Measurements from ENCODE around the gene LTBP3. TPM values are rescaled to one million over a fixed set of nuclear protein-coding genes. Genes with fewer than 3 reads are reported as not detected.

The LTBP3 gene
- total and polyA plus RNA-seq, 9 of the 15 experiments (the other 6 are each of a cell fraction or from before 2014, with no cell fraction given): 0.06 to 20.5 (median 4.8) TPM

GRCh38 chr11:65489706-65490320, 68.3 kb downstream of the LTBP3 start:
- ATAC-seq: no peak
- H3K27ac ChIP-seq (ENCODE audit: extremely low read depth, low read depth, low read length): peak overlapping the region; percentile 54; the same call in 2 of the 3 replicates
- peaks cover 71 to 86% of the 10 kb centered on the region in 2 experiments for H3K4me1 ChIP-seq (replicated peaks in 1 of 2; ENCODE audit: control insufficient read depth in 2 of 2, insufficient read depth in 2 of 2, low read length in 2 of 2)

More at GRCh38 chr11:65489706-65490320, 68.3 kb downstream of the LTBP3 start:
- CTCF ChIA-PET (ENCODE audit: low intra/inter-chr PET ratio): no interaction called here
- Histone ChIP-seq H3K9me1 (ENCODE audit: control insufficient read depth, insufficient read depth, low read length) (peaks cover 6% of the 10 kb centered on the region), H3K9ac (ENCODE audit: insufficient read depth in 1 of 2, low read depth in 2 of 2, low read length in 2 of 2) (peak overlapping the region; percentile 52 to 85; a peak in 2 of 4 replicates), H3K4me3 (no peak overlapping the region), H3K79me2 (ENCODE audit: control insufficient read depth, insufficient read depth, low read length) (peaks cover 39% of the 10 kb centered on the region), H4K20me1 (replicated peaks; ENCODE audit: control insufficient read depth, insufficient read depth, low read length) (no peaks in the 10 kb centered on the region), H3K36me3 (ENCODE audit: control insufficient read depth, insufficient read depth, low read length) (no peaks in the 10 kb centered on the region), H3K4me2 (ENCODE audit: insufficient read depth, low read length) (peak overlapping the region; percentile 34), H2AFZ (ENCODE audit: low read depth, low read length) (peak overlapping the region; percentile 76), H3K27me3 (ENCODE audit: control insufficient read depth in 2 of 2, insufficient read depth in 2 of 2, low read length in 2 of 2) (no peaks in the 10 kb centered on the region), H3K9me3 (replicated peaks; ENCODE audit: control insufficient read depth, insufficient read depth, low read depth, low read length) (no peaks in the 10 kb centered on the region)
- in situ Hi-C loops (cut with MboI) (no loop called here), intact Hi-C loops (cut with micrococcal nuclease) (no loop called here)
- DNase-seq (ENCODE audit: extremely low read depth in 1 of 4, low spot score in 3 of 4) (peak in 1 of 4 experiments; percentile 26), FAIRE-seq (no peak)
- POLR2A ChIA-PET: interaction anchor here (0.6 to 27.6 kb wide), 5 partner anchors 13 to 1135 kb away, joined by 3 to 2118 read pairs (median 704); partner anchors contain the start of genes MALAT1 and NEAT1
- WGBS (ENCODE audit: insufficient coverage, low coverage, missing lambda C conversion rate): 44% methylated on average over 8 of the region's 8 CpGs
- TF ChIP-seq TCF15 (CRISPR knock-in tag; IDR thresholded peaks at IDR 0.05): no peak
- TF ChIP-seq ZNF592 (IDR thresholded peaks at IDR 0.05): 0 out of 2 replicates have a peak, but pooled peaks have one; percentile 24
- TF ChIP-seq ZNF583 (CRISPR knock-in tag; IDR thresholded peaks at IDR 0.05): 0 out of 2 replicates have a peak, but pooled peaks have one; percentile 37
- BruUV-seq (replicated peaks): no TSS peak
